ENCODE measurements around the gene TBC1D8. TPM values are rescaled to one million over a fixed set of nuclear protein-coding genes. Genes with fewer than 3 reads are reported as not detected.

The TBC1D8 gene
- total RNA-seq, 4 donors from 2014 or later, result 19.5 to 46.9 (median 24.8) TPM

DNA sequence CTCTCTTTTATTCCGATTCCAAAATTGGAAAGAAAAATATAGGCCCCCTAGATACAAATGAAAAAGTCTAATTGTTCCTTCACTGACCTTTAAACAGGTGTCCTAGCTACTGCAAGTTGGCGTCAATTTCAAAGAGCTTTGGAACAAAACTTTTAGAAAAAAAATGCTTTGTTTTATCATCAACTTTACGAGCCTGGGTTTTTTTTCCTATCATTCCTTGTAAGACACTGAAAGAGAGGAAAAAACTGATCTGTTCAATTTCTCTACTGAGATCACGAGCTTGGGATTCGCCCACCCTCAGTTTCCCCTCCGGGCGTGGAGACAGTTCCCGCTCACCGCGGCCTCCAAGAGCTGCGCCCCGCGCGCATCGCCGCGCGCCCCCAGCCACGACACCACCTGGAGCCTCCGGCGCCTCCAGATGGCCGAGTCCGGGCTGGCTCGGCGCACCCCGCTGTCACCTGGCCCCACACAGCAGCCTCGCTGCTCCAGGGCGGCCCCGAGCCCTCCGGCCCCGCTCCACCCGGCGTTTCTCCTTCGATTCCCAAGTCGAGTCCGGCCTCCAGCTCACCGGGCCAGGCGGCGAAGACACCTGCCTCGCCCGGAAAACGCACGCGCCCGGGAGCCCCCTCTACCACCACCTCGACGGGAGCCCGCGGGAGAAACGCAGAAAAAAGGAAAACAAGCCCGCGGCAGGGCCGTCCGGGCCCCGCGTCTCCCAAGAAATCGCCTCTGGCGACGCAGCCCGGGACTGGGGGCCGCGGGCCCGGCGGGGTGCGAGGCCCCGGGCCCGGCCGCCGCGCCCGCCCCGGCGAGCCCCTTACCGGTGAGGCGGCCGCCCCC is 656 bp downstream of the TBC1D8 start:
- Histone ChIP-seq H3K27ac (peak overlapping the region; percentile 88 to 92 (median 90)), H3K36me3 (no peaks in the 10 kb centered on the region), H3K9me3 (no peaks in the 10 kb centered on the region), H3K4me1 (peaks cover 14 to 54% (median 37%) of the 10 kb centered on the region in 3 donors), H3K27me3 (no peaks in the 10 kb centered on the region), H3K4me3 (peak overlapping the region; percentile 70 to 93 (median 88))
- intact Hi-C loops (cut with DNase I), result loop anchor here (5.0 to 10.0 kb wide), 2 partner anchors 54 to 113 kb away; no protein-coding TSS in a partner anchor
- 5 to 29% methylated on average over 4 to 19 of the region's 76 CpGs for WGBS, 2 donors
- no peak for TF ChIP-seq POLR2A (IDR thresholded peaks at IDR 0.05)
- TF ChIP-seq, protein P1, sequence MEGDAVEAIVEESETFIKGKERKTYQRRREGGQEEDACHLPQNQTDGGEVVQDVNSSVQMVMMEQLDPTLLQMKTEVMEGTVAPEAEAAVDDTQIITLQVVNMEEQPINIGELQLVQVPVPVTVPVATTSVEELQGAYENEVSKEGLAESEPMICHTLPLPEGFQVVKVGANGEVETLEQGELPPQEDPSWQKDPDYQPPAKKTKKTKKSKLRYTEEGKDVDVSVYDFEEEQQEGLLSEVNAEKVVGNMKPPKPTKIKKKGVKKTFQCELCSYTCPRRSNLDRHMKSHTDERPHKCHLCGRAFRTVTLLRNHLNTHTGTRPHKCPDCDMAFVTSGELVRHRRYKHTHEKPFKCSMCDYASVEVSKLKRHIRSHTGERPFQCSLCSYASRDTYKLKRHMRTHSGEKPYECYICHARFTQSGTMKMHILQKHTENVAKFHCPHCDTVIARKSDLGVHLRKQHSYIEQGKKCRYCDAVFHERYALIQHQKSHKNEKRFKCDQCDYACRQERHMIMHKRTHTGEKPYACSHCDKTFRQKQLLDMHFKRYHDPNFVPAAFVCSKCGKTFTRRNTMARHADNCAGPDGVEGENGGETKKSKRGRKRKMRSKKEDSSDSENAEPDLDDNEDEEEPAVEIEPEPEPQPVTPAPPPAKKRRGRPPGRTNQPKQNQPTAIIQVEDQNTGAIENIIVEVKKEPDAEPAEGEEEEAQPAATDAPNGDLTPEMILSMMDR (IDR thresholded peaks at IDR 0.05), result no peak
- DNase-seq, result no peak

DNA sequence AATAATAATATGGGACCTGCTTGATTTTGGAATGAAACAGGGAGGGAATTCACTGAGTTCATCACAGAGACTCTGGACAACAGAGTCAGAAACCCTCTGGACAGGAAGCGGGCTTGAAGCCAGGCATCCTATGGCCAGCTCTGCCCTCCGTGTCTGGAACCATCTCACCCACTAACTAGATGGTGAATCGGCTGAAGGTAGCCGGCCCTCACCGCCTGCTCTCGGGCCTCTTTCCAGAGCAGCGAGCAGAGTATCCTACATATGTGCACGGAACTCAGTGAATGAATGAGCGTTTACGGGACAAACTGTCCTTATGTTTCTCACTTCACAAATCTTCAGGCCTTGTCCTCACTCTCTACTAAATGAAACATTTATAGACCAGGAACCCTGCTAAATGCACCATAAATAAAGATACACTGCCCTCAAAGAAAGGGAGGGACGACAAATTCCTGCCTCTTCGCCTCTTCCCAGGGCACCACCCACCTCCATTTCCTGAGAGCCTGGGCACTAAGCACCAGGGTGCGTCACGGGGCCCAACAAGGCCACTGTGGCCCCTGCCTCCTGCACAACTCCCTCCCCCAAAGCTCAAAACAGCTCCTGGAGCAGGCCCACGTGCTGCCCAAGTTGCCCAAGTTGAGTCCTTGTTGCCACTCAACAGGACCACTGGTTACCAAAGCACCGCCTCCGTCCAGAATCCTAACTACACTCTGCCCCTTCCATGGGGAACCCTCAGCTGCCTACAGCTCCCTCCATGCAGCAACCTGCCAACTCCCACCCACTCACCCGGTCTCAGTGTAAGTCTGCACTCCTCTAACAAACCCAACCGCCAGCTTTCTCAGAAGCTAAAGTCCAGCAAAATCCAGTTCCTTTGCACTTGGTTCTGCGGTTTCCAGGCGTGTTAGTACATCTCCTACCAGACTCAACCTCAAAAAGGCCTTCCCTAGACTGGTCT is 1.7 kb downstream of the TBC1D8 start:
- Histone ChIP-seq H3K27me3 (no peaks in the 10 kb centered on the region), H3K4me3 (peak overlapping the region; percentile 70 to 93 (median 88)), H3K9me3 (no peaks in the 10 kb centered on the region), H3K4me1 (peaks cover 14 to 64% (median 39%) of the 10 kb centered on the region in 3 donors), H3K27ac (peak overlapping the region; percentile 53 to 92 (median 90)), H3K36me3 (no peaks in the 10 kb centered on the region)
- 71 to 73% methylated on average over 16 to 17 of the region's 21 CpGs for WGBS, 2 donors
- intact Hi-C loops (cut with DNase I), result loop anchor here (5.0 to 10.0 kb wide), 2 partner anchors 55 to 112 kb away; no protein-coding TSS in a partner anchor
- DNase-seq, result no peak
- TF ChIP-seq, protein P1 (IDR thresholded peaks at IDR 0.05), result no peak
- TF ChIP-seq POLR2A (IDR thresholded peaks at IDR 0.05), result no peak

DNA sequence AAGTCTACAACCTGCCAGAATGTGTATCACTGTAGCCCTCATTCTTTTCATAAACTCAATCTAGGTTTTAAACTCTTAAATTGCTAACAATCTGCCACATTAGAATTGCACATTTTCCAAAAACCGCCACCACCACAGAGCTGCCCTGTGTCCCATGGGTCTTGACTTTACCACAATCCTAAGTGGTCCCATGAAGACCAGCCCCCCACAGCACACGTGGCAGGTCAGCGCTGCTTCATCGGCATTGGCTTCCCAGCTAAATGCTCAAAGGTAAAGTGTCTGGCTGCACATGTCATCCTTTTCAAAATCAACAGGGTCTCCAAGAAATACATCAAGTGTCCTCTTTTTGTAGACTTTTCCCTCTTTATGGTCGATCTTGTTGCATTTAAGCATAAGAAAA is 2.4 kb downstream of the TBC1D8 start:
- intact Hi-C loops (cut with DNase I), result no loop called here
- DNase-seq, result no peak
- 91 to 95% methylated on average over 5 of the region's 5 CpGs for WGBS, 2 donors
- peak overlapping the region in 2 of 4 donors; percentile 26 to 88 for H3K27ac ChIP-seq
- H3K27me3 ChIP-seq, result no peaks in the 10 kb centered on the region
- no peaks in the 10 kb centered on the region for H3K36me3 ChIP-seq
- no peaks in the 10 kb centered on the region for H3K9me3 ChIP-seq
- H3K4me3 ChIP-seq, result no peak overlapping the region
- TF ChIP-seq POLR2A (IDR thresholded peaks at IDR 0.05), result no peak
- TF ChIP-seq, protein P1 (IDR thresholded peaks at IDR 0.05), result no peak
- peaks cover 14 to 69% (median 41%) of the 10 kb centered on the region in 3 donors for H3K4me1 ChIP-seq

DNA sequence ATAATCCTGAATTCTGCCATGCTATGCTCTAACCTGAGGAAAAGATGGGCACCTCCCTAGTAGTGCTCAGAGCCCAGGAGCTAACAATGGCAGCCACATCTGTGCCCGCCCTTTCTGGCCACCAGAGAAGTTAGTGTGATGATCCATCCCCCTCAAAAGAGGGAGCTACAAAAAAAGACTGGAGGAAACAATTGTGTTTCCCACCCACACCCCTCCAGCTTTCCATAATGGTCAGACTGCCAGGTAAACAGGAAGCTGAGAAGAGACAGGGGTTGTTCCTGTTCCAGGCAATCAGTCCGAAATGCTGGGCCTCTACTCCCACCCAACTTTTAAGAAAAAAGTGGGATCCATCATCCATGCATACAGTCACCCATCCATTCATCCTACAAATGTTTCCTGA is 3.2 kb downstream of the TBC1D8 start:
- 50 to 59% methylated on average over 2 of the region's 2 CpGs for WGBS, 2 donors
- intact Hi-C loops (cut with DNase I), result no loop called here
- no peak overlapping the region for H3K4me3 ChIP-seq
- H3K9me3 ChIP-seq, result no peaks in the 10 kb centered on the region
- H3K36me3 ChIP-seq, result no peaks in the 10 kb centered on the region
- peaks cover 14 to 65% (median 41%) of the 10 kb centered on the region in 3 donors for H3K4me1 ChIP-seq
- H3K27ac ChIP-seq, result peak overlapping the region in 3 of 4 donors; percentile 1 to 88 (median 26)
- H3K27me3 ChIP-seq, result no peaks in the 10 kb centered on the region
- TF ChIP-seq POLR2A (IDR thresholded peaks at IDR 0.05), result no peak
- TF ChIP-seq, protein P1 (IDR thresholded peaks at IDR 0.05), result no peak
- DNase-seq, result no peak

Data from esophagus squamous epithelium (tissue), 5 donors.